HFF-Myc (cell line): ENCODE results near the gene POR.

Source experiments
- DNase-seq: peaks from one replicate; pipeline ENCODE4 v3.0.0-alpha.2; 2011; ENCODE audit warnings: low read depth; ENCODE audit errors: extremely low read depth
- H3K4me3 ChIP-seq: replicated peaks from 2 replicates; pipeline ENCODE4 v1.5.1; 2011; ENCODE audit warnings: low read depth, mild to moderate bottlenecking, control low read depth, low read length
- TF ChIP-seq, protein P1 (sequence below): IDR thresholded peaks from 2 replicates; pipeline ENCODE4 v1.5.1; 2012; ENCODE audit warnings: mild to moderate bottlenecking, low read depth, low read length, control low read depth; ENCODE audit errors: missing control alignments

Gene POR

DNA sequence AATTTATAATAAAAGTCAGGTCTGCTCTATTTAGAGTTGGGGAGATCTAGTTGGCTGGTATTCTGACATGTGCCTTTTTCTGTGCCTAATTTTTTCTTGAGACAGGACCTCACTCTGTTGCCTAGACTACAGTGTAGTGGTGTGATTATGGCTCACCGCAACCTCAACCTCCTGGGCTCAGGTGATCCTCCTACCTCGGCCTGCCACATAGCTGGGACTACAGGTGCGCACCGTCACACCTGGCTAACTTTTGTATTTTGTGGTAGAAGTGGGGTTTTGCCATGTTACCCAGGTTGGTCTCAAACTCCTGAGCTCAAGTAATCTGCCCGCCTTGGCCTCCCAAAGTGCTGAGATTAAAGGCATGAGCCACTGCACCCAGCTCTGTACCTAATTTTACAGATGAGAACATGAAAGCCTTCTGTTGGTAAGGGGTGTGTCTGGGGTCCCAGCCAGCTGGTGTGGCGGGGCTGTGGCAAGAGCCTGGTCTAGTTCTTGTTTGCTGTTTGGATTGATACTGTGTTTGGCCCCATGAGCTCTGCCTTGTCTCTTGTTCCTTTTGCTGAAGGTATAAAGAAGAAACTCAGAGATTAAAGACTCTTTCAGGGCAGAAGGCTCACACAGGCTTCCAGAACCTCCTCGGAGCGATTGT is 31.4 kb downstream of the POR start:
- TF ChIP-seq, protein P1, sequence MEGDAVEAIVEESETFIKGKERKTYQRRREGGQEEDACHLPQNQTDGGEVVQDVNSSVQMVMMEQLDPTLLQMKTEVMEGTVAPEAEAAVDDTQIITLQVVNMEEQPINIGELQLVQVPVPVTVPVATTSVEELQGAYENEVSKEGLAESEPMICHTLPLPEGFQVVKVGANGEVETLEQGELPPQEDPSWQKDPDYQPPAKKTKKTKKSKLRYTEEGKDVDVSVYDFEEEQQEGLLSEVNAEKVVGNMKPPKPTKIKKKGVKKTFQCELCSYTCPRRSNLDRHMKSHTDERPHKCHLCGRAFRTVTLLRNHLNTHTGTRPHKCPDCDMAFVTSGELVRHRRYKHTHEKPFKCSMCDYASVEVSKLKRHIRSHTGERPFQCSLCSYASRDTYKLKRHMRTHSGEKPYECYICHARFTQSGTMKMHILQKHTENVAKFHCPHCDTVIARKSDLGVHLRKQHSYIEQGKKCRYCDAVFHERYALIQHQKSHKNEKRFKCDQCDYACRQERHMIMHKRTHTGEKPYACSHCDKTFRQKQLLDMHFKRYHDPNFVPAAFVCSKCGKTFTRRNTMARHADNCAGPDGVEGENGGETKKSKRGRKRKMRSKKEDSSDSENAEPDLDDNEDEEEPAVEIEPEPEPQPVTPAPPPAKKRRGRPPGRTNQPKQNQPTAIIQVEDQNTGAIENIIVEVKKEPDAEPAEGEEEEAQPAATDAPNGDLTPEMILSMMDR = no peak
- no peak overlapping the region for H3K4me3 ChIP-seq
- DNase-seq = no peak

DNA sequence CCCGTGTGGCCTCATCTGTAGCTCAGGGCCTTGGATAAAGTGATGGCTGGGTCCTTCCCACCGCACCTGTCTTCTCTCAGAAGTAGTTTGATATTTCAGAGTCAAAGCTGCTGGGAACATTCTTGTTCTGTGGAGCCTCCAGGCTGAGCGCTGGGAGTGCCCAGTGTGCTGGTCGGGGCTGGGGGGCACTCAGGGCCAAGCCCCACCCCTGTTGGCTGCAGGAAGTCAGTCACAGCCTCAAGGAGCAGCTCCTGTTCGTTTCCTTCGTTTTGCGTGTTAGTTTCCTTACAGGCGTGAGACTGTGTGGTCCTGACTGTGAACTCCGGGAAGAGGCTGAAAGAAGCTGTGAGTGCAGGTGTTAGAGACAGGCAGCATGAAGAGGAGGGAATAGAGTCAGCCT is 33.2 kb downstream of the POR start:
- no peak overlapping the region for H3K4me3 ChIP-seq
- TF ChIP-seq, protein P1 = no peak
- DNase-seq = no peak

DNA sequence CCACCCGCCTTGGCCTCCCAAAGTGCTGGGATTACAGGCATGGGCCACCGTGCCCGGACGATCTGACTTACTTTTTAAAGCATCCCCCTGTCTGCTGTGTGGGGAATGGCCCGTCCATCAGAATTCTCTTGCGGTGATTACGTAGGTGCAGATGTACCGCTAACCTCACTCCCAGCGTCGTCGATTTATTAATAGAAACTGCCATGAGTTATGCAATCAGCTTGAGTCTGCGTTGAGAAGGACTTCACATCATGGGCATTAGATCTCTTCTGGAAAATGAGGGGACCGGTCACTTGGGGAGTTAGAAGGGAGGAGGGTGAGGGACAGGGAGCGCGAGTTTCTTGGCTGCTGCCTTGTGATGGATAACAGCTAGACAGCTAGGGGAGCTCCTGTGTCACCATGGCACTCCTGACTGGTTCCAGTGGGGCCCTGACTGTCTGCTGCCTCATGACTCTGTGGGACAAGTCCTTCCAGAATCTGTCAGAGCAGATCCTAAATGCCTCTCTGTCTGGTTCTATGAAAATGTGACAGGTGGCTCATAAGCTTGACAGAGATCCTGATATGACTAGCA is 35.2 kb downstream of the POR start:
- no peak overlapping the region for H3K4me3 ChIP-seq
- TF ChIP-seq, protein P1 = no peak
- DNase-seq = no peak

DNA sequence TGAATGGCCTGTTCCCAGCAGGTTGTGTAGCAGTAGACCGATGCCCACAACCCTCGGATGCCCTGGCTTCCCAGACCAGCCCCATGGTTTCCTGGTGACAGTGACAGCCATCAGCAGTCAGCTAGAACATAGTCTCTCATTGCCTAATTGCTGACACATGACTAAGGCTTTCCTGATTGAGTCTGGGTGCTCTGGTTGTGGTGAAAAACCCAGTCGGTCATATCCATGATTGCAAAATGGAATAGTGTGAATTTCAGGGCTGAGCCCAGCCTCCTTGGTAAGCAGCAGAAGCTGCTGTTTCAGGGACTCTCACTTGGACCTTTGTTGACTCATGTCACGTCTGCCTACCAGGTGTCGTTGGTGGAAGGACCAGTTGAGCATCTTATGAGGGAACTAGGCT is 36.6 kb downstream of the POR start:
- no peak for DNase-seq
- TF ChIP-seq, protein P1 = no peak

DNA sequence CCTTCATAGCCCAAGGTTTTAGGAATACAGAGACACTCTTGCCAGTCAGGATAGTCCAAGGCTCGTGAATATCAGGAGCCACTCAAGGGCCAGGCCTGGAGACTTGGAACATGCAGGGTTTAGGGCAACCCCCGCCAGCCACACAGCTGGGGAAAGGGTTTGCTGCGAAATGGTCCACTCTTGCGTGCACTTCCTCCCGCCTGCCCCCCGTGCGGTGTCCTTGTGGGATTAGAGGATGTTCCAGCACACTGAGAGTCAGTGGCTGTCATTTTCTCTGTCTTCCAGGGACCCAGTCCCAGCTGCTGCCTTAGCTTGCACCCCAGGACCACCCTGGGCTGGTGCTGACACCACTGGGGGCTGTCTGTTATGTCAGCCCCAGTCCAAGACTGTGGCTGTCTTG is 38.5 kb downstream of the POR start:
- no peak overlapping the region for H3K4me3 ChIP-seq
- no peak for DNase-seq
- TF ChIP-seq, protein P1 = no peak

More for the DNA sequence above, 36.6 kb downstream of the POR start:
- H3K4me3 ChIP-seq = no peak overlapping the region

DNA sequence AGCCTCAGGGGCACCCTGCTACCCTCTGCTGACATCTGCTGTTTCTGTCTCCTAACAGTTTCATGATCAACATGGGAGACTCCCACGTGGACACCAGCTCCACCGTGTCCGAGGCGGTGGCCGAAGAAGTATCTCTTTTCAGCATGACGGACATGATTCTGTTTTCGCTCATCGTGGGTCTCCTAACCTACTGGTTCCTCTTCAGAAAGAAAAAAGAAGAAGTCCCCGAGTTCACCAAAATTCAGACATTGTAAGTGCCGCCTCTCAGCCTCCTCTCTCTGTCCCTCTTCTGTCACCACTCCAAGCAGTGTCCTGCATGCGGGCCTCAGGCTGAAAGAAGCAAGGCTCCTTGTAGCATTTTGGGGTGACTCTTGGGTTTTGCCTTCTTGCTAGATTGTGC is 39.0 kb downstream of the POR start:
- TF ChIP-seq, protein P1 = no peak
- DNase-seq = no peak
- H3K4me3 ChIP-seq = no peak overlapping the region
